Kidney (tissue), 14 donors: ENCODE data around the gene DYNLL1. TPM values are rescaled to one million over a fixed set of nuclear protein-coding genes. Genes with fewer than 3 reads are reported as not detected.

Experiments
- DNase-seq, 5 donors: peaks; one replicate each; pipeline ENCODE4 v3.0.0-alpha.2; 2013 to 2020
- FAIRE-seq: peaks from 2 replicates; lab custom pipeline; 2012; peaks lifted over from hg19 to GRCh38; lab: Jason Lieb, UNC
- H3K27ac ChIP-seq, 2 donors: one replicate each; pipeline ENCODE4 v1.7.0; 2013; ENCODE audit warnings: low read depth in 2 of 2, low read length in 2 of 2, inconsistent platforms in 1 of 2
- H3K27me3 ChIP-seq: one replicate; pipeline ENCODE4 v1.7.1; 2013; ENCODE audit warnings: low read length, inconsistent platforms; ENCODE audit not compliant: control insufficient read depth, insufficient read depth
- H3K36me3 ChIP-seq, 3 donors: one replicate each; pipeline versions ENCODE4 v1.7.0 to v1.7.1; 2013; ENCODE audit warnings: low read length in 3 of 3, control low read depth in 1 of 3, inconsistent platforms in 1 of 3; ENCODE audit not compliant: insufficient read depth in 3 of 3, control insufficient read depth in 2 of 3
- H3K4me1 ChIP-seq, 3 donors: one replicate each; pipeline versions ENCODE4 v1.7.0 to v1.7.1; 2013; ENCODE audit warnings: low read length in 3 of 3, inconsistent platforms in 1 of 3, low read depth in 1 of 3; ENCODE audit not compliant: control insufficient read depth in 2 of 3, insufficient read depth in 2 of 3
- H3K4me3 ChIP-seq, 3 donors: one replicate each; pipeline versions ENCODE4 v1.7.0 to v1.8.1; 2013; ENCODE audit warnings: low read length in 3 of 3, control low read depth in 1 of 3, inconsistent platforms in 1 of 3
- H3K9ac ChIP-seq, 3 donors: one replicate each; pipeline versions ENCODE4 v1.7.0 to v1.7.1; 2013; ENCODE audit warnings: low read length in 3 of 3, control low read depth in 1 of 3, inconsistent platforms in 1 of 3
- H3K9me3 ChIP-seq, 3 donors: one replicate each; pipeline versions ENCODE4 v1.7.0 to v1.7.1; 2013; ENCODE audit warnings: low read length in 3 of 3, control low read depth in 1 of 3, inconsistent platforms in 1 of 3; ENCODE audit not compliant: control insufficient read depth in 2 of 3, insufficient read depth in 1 of 3
- intact Hi-C: fragments of 100-400 bp; cut with DNase I; formaldehyde crosslinking; loops from one replicate; pipeline ENCODE4 v1.11.1; 2022
- polyA plus RNA-seq: library from polyadenylated mRNA; stranded (reverse); fragments of 350-450 nt; fragmentation: Illumina TruSeq; extraction: RNeasy Lipid Tissue Mini Kit (QIAGEN cat#74804); gene quantifications from one replicate; pipeline ENCODE4 v1.2.3, GENCODE V29; 2014; ENCODE audit warnings: low read depth, low replicate concordance; ENCODE audit not compliant: insufficient read depth
- total RNA-seq: library from RNA; stranded (reverse); fragmentation: NEBNext Ultra II Directional; extraction: Animal tissue kit (Norgen Biotek cat#: 25700); gene quantifications from one replicate; pipeline ENCODE4 v1.2.1, GENCODE V29; 2021
- TF ChIP-seq, protein P1 (sequence below): IDR thresholded peaks from 3 replicates; pipeline ENCODE4 v1.5.1; 2012; ENCODE audit warnings: mild to moderate bottlenecking, moderate library complexity, borderline replicate concordance; ENCODE audit not compliant: insufficient read depth; ENCODE audit errors: extremely low read depth
- donor health status: control.
- donor health status: control.
- donor health status: control.
- donor health status: control.
- donor health status: control.
- donor health status: DM: yes; HTN: yes; CAD: no.
- donor health status: Normal renal cell carcinoma (clear cell type).

Gene DYNLL1
- total and polyA plus RNA-seq, 2 donors from 2014 or later: 258 to 757 TPM

DNA sequence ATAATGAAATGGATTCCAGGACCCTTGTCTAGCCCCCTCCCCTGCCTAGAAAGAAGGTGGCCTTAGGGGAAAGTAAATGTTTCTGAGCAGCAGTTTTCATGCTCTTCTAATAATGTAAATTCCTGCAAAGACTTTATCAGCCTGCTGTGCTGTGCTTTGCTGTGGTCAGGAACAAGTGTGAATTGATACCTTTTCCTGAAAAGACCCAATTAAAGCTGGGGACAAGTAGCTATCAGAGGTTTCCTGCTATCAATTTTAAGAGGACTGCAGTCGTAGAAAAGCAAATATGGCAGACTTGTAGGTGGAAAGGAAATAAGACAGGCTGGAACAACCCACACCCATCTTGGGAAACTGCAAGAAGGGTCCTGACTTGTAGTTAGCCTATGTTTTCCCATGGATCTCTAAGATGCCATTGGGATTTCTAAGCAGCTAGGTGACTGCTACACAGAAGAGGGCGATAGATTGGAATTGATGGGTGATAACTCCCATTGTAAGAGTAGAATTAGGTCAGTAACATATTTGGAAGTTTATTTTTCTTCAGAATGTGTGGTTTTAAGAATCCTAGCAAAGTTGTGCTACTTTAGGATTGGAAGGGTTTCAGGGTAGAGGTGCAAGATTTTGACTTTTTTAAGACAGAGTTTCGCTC, 3.1 kb downstream of the DYNLL1 start:
- Histone ChIP-seq H3K9ac (no peak overlapping the region), H3K27me3 (no peaks in the 10 kb centered on the region), H3K4me3 (no peak overlapping the region), H3K36me3 (peaks cover 0 to 28% (median 8%) of the 10 kb centered on the region in 3 donors), H3K4me1 (peaks cover 3 to 8% (median 3%) of the 10 kb centered on the region in 3 donors), H3K9me3 (no peaks in the 10 kb centered on the region), H3K27ac (no peak overlapping the region)
- FAIRE-seq: no peak
- intact Hi-C loops: no loop called here
- TF ChIP-seq, protein P1, sequence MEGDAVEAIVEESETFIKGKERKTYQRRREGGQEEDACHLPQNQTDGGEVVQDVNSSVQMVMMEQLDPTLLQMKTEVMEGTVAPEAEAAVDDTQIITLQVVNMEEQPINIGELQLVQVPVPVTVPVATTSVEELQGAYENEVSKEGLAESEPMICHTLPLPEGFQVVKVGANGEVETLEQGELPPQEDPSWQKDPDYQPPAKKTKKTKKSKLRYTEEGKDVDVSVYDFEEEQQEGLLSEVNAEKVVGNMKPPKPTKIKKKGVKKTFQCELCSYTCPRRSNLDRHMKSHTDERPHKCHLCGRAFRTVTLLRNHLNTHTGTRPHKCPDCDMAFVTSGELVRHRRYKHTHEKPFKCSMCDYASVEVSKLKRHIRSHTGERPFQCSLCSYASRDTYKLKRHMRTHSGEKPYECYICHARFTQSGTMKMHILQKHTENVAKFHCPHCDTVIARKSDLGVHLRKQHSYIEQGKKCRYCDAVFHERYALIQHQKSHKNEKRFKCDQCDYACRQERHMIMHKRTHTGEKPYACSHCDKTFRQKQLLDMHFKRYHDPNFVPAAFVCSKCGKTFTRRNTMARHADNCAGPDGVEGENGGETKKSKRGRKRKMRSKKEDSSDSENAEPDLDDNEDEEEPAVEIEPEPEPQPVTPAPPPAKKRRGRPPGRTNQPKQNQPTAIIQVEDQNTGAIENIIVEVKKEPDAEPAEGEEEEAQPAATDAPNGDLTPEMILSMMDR: no peak
- no peak for DNase-seq

DNA sequence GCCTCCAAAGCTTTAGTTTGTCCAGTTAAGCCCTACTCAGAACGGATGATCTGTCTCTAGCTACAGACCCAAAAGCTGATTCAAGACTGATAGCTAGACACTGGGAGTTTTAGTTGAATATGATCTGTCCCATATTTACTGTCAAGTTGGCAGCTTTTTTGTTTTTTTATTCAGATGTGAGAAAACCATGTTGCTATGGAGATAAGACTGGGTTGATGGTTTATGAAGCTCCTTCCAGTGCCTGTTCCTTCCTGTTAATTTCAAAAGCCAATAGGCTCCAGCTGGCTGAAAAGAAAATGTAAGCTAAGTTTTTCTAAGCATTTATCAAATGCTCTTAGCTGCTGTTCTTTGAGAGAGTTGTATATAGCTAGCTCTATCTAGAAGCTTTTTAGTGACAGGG, 4.7 kb downstream of the DYNLL1 start:
- peaks cover 4 to 28% (median 10%) of the 10 kb centered on the region in 3 donors for H3K36me3 ChIP-seq
- peak in 1 of 5 donors; percentile 11 for DNase-seq

DNA sequence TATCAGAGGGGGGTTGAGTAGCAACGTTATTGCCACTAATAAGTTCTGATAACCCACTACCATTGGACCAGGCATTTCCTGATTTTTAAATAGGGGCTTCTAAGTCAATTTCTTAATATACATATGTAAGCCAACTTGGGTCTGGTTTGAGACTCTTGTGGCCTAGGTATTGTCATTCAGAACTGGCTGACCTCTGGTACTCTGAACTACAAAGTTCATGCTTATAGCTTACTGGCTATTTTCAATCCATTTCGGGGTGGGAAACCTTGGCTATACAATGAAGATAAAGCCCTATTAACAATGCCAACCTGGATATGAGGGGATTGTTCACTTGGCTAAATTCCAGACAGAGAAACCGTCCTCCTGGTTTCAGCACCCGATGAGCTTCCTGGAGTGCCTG, 8.7 kb downstream of the DYNLL1 start:
- DNase-seq (no peak), FAIRE-seq (no peak)
- H3K9ac ChIP-seq: no peak overlapping the region
- no peaks in the 10 kb centered on the region for H3K27me3 ChIP-seq
- no peaks in the 10 kb centered on the region for H3K9me3 ChIP-seq
- no peak overlapping the region for H3K27ac ChIP-seq
- H3K4me1 ChIP-seq: no peaks in the 10 kb centered on the region
- TF ChIP-seq, protein P1: no peak
- H3K36me3 ChIP-seq: peaks cover 7 to 26% (median 7%) of the 10 kb centered on the region in 3 donors
- intact Hi-C loops: no loop called here
- H3K4me3 ChIP-seq: no peak overlapping the region

More for the DNA sequence above, 4.7 kb downstream of the DYNLL1 start:
- Histone ChIP-seq H3K27me3 (no peaks in the 10 kb centered on the region), H3K9ac (no peak overlapping the region), H3K9me3 (no peaks in the 10 kb centered on the region), H3K4me3 (no peak overlapping the region), H3K27ac (no peak overlapping the region), H3K4me1 (peaks cover 3% of the 10 kb centered on the region in 3 donors)
- FAIRE-seq: no peak
- intact Hi-C loops: no loop called here
- TF ChIP-seq, protein P1: no peak
